Heart left ventricle (tissue), 13 donors: ENCODE measurements around the gene CTSE.

Experiments
- CTCF ChIP-seq, 12 donors: fragments of 200-600 bp; sonication (generic) in 4 of 12; IDR thresholded peaks; one replicate each; pipeline versions ENCODE4 v1.5.0 to v1.8.0; 2018 to 2022; ENCODE audit warnings: antibody characterized with exemption in 12 of 12, mild to moderate bottlenecking in 5 of 12
- POLR2A ChIP-seq, 2 donors: fragments of 450-650 bp; IDR thresholded peaks; one replicate each; pipeline ENCODE4 v1.6.1; 2017; ENCODE audit warnings: antibody characterized with exemption in 2 of 2, mild to moderate bottlenecking in 2 of 2, moderate library complexity in 2 of 2
- donor health status: ischemic (EF 13 %, LVEDD 7.1; RV severe dilation, severe dysfunction).
- donor health status: DM: no; HTN: yes; CAD: no.
- donor health status: DM: no; HTN: no; CAD: no.
- donor health status: ischemic (EF 25% LVEDD 6.9; RV normal size, moderate dysfunction).
- donor health status: ischemic (EF 25% LVEDD 5.7; RV mildly dilated, moderate dysfunction).
- donor health status: ischemic (EF 35%, LVEDD 5.7; RV mildly dilated, moderate dysfunction).
- donor health status: nonischemic (EF 11% LVEDD 7.7; RV severe dilation, severe dysfunction).
- donor health status: DM: yes; HTN: yes; CAD: no.
- donor health status: PGD.
- donor health status: ischemic (EF 29% LVEDD 5.4; RV normal size, mild dysfunction).
- donor health status: nonischemic (EF 23%, LVEDD 6.1; RV moderate dilation, normal function).

GRCh38 chr1:206060844-206061243 is 37.1 kb upstream of the CTSE start:
- TF ChIP-seq CTCF (IDR thresholded peaks at IDR 0.05), result no peak
- TF ChIP-seq POLR2A (IDR thresholded peaks at IDR 0.05), result no peak
